D721Med (cell line): ENCODE results near the gene HIVEP3.

Source experiments
- DNase-seq: peaks from one replicate; pipeline ENCODE4 v3.0.0; 2011; ENCODE audit warnings: low spot score; ENCODE audit not compliant: insufficient read length
- FAIRE-seq: peaks from 2 replicates; lab custom pipeline; 2011; peaks lifted over from hg19 to GRCh38; lab: Jason Lieb, UNC
- TF ChIP-seq, protein P1 (sequence below): IDR thresholded peaks from 2 replicates; pipeline ENCODE4 v1.5.1; 2012; ENCODE audit warnings: mild to moderate bottlenecking, control low read depth; ENCODE audit not compliant: insufficient read depth; ENCODE audit errors: missing control alignments

Gene HIVEP3

DNA sequence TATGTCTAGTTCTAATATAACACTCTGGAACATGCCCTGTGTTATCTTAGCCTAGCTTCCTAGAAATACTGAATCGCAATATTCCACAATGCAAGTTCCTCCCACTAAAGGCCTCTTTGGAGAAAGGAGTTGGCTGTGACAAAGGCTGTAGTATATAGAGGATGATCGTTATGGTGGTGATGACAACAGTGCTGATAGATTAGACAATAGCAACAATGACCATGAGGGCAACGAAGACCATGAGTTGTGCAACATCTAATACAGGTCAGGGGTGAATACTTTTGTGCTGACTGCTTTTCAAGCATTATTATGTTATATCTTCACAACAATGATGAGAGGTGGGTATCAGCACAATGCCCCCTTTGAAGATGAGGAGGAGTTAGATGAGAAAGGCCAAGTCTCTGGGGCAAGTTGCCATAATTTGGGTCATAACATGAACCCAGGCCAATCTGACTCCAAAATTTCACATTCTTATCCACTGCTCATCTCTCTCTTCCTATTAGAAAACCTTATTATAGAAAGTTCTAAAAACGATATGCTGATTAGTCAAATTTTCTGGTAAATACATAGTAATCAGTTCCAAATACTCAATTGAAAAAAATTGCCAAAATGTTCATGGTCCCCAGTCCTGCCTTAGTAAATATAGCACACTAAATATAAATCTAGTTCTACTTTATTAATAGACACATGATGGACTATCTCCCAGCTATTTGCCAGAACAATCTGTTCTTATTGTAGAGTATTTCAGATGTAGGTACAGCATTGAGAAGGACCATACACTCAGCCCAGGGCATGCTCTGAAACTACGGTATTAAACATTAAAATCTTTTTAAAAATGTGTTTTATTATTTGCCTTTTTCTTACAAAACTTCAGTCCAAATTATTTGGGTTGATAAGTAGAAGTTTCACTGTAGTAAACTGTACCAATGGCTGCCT lies 37.5 kb downstream of the HIVEP3 start:
- no peak for DNase-seq
- TF ChIP-seq, protein P1, sequence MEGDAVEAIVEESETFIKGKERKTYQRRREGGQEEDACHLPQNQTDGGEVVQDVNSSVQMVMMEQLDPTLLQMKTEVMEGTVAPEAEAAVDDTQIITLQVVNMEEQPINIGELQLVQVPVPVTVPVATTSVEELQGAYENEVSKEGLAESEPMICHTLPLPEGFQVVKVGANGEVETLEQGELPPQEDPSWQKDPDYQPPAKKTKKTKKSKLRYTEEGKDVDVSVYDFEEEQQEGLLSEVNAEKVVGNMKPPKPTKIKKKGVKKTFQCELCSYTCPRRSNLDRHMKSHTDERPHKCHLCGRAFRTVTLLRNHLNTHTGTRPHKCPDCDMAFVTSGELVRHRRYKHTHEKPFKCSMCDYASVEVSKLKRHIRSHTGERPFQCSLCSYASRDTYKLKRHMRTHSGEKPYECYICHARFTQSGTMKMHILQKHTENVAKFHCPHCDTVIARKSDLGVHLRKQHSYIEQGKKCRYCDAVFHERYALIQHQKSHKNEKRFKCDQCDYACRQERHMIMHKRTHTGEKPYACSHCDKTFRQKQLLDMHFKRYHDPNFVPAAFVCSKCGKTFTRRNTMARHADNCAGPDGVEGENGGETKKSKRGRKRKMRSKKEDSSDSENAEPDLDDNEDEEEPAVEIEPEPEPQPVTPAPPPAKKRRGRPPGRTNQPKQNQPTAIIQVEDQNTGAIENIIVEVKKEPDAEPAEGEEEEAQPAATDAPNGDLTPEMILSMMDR = no peak
- FAIRE-seq = no peak

DNA sequence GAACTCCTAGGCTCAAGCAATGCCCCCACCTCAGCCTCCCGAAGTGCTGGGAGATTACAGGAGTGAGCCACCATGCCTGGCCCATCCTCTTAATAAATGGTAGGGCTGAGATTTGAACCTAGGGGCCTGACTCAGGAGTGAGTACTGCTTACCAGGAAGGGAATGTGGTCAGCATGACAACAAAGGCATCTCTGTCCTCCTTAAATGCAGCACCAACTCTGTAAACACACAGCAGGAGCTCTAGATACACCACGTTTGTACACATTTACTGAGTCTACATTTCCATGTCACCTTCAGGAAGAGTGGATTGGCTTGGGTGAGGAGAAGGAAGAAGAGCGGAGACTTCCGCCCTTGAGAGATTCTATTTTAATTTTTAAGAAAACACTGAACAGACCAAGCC lies 38.5 kb downstream of the HIVEP3 start:
- FAIRE-seq (no peak), DNase-seq (no peak)
- TF ChIP-seq, protein P1 = no peak

DNA sequence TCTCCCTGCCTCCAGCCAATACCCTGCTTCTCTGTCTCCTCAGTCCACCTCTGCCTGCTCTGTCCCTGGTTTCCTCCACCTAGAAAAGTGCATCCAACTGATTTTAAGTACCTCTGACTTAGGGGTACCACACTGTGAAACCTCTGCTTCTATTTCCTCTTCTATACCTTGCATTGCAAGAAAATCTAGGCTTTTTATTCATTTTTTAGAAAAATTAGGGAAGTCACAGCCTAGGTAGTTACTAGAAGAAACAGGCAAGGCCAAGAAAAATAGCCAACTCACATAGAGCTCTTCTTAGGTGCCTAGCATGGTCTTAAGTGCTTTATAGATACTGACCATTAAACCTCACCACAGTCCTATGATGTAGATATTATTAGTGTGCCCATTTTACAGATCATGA lies 39.1 kb downstream of the HIVEP3 start:
- FAIRE-seq = no peak
- TF ChIP-seq, protein P1 = no peak
- no peak for DNase-seq

DNA sequence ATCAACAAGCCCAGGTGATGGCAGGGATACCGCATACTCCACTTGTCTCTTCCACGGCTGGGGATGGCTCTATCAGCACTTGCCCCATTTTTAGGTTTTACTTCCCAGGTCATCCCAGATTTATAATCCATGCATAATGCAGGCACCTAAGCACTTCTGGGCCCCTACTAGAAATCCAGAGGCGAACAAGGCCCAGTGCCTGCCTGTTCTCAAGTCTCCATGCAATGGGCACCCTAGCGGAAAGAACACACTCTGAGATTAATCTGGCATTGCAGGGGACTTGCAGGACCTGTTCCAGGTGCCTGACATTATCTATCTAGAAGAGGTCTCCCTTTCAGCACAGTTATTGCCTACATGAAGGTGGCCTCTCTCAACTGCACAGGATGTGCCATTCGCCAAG lies 39.8 kb downstream of the HIVEP3 start:
- DNase-seq = no peak
- no peak for FAIRE-seq
- TF ChIP-seq, protein P1 = no peak

DNA sequence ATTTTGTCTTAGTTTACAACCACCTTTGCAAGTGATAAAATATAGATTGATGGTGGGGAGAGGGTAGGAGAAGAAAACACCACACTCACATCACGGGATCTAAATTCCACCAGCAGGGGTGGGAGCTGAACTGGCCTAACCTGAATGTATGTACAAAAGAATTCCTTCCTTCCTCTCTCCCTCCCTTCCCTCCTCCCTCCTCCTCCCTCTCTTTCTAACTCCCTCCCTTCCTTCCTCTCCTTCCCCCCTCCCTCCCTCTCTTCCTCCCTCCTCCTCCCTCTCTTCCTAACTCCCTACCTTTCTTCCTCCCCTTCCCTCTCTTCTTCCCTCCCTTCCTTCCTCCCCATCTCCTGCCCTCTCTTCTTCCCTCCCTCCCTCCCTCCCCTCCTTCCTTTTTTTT lies 40.2 kb downstream of the HIVEP3 start:
- DNase-seq = no peak
- no peak for FAIRE-seq
- TF ChIP-seq, protein P1 = no peak

DNA sequence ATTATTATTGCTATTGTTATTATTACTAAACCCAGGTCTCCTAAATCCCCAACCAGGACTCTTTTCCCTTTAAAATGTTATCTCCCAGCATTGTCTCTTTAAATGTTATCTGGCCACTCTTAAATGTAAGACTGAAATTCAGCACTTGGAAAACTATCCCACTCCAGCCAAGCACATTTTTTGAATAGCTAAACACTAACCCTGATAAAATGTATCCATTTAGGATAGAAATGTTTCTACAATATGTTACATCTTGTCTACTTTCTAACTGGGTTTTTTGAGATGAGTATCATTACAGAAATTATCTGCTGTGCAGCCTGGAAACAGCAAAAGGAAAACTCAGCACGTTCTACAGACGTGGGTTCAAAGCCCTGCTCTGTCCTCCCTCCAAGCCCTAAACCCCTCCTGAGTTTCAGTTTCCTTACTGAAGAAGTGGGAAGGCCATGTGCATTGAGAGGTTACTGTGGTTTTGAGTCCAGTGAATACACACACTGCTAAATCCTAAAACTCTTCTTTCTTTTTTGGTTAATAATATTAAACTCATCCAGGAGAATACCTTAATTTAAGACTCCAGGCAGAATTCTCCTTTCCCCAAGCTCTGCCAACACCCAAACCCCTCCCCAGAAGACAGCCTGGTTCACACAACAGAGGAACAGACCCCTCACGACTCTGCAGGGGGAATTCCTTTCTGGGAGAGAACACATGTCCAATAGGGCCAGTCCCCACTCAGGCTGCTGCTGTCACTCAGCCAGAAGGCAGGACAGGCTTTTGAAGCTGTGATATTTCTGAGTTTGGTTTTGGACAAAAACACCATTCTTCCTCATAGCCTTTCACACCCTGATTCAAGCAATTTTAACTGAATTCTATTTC lies 41.9 kb downstream of the HIVEP3 start:
- FAIRE-seq (no peak), DNase-seq (no peak)
- TF ChIP-seq, protein P1 = no peak
